ENCODE measurements around the gene ACY1.

- TF ChIP-seq MAX (IDR thresholded peaks at IDR 0.05; ENCODE audit: insufficient read depth, insufficient read length) (no peak), POLR2A (IDR thresholded peaks at IDR 0.05; ENCODE audit: low read depth, low read length) (no peak), JUN (IDR thresholded peaks at IDR 0.05; ENCODE audit: borderline replicate concordance, insufficient read depth, insufficient read length, low read depth) (no peak), MYC (IDR thresholded peaks at IDR 0.05; ENCODE audit: low read depth, low read length) (no peak), EZH2 (IDR thresholded peaks at IDR 0.05; ENCODE audit: borderline replicate concordance, low read depth, low read length, severe bottlenecking) (no peak), GATA2 (IDR thresholded peaks at IDR 0.05; ENCODE audit: insufficient read depth, insufficient read length, low read depth, low read length) (no peak), POLR2AphosphoS5 (IDR thresholded peaks at IDR 0.05; ENCODE audit: insufficient read depth, low read depth, low read length) (no peak)
- TF ChIP-seq, protein P1, sequence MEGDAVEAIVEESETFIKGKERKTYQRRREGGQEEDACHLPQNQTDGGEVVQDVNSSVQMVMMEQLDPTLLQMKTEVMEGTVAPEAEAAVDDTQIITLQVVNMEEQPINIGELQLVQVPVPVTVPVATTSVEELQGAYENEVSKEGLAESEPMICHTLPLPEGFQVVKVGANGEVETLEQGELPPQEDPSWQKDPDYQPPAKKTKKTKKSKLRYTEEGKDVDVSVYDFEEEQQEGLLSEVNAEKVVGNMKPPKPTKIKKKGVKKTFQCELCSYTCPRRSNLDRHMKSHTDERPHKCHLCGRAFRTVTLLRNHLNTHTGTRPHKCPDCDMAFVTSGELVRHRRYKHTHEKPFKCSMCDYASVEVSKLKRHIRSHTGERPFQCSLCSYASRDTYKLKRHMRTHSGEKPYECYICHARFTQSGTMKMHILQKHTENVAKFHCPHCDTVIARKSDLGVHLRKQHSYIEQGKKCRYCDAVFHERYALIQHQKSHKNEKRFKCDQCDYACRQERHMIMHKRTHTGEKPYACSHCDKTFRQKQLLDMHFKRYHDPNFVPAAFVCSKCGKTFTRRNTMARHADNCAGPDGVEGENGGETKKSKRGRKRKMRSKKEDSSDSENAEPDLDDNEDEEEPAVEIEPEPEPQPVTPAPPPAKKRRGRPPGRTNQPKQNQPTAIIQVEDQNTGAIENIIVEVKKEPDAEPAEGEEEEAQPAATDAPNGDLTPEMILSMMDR (IDR thresholded peaks at IDR 0.05; ENCODE audit: extremely low read depth in 1 of 2, insufficient read depth in 1 of 2, low read depth in 1 of 2, low read length in 2 of 2): no peak
Observed at GRCh38 chr3:51980253-51980652, 3.1 kb upstream of the ACY1 start.

All from endothelial cell of umbilical vein (primary cell).